HS-27A (cell line): ENCODE measurements around the gene RFXAP.

Experiments
- DNase-seq: peaks from one replicate; pipeline ENCODE4 v3.0.0-alpha.2; 2012; ENCODE audit warnings: low read depth, missing footprints

Gene RFXAP

DNA sequence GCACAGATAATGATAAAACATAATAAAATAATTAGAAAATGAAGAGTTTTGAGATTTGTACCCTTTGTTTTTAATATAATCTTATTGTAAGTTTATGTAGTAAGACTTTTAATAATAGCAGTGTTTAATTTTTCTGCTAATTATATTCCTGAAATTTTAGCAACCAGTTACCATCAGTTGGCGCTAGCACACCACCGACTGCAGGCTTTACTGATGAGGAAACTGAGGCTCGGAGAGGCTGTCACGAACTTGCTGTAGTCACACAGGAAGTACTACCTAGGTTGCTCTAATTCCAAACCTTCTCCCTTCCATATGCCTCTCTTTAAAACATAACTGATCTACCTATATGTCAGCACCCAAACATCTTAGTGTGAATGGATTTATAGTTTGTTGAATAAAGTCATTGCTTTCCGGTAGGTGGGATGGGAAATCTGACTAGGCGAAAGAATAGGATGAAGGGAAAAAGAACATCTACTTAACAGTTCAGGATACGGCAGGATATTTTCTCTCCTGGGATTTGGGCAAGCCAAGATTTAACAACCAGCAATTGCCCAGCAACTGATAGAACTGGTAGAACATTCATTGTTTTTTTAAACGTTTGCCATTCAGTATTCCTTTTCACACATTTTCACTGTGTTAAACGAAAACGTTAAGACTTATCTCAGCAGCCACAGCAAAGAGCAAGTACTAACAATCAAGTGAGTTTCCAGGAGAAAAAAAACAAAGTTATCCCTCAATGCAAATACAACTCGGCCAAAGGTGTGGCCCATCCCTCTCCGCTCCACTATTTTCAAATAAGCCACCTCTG, 822 bp upstream of the RFXAP start:
- DNase-seq: no peak

GRCh38 chr13:36819739-36820090, 693 bp downstream of the RFXAP start:
- DNase-seq: no peak

DNA sequence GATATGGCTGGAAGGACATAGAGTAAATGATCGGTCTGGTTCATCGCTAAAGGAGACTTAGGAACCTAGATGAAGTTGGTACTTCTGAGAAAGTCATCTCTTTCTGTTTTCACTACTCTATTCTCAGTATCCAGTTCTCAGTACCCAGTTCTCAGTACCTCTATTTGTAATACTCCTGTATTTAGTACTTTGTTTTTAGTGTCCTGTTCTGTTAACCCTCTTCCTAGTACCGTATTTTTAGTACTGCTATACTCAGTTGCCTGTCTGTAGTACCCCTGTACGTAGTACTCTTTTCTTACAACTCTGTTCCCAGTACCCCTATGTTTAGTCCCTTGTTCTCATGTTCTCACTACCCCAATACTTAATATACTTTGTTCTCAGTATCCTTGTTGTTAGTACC, 1.2 kb downstream of the RFXAP start:
- no peak for DNase-seq

GRCh38 chr13:36822785-36823184, 3.8 kb downstream of the RFXAP start:
- DNase-seq: no peak

DNA sequence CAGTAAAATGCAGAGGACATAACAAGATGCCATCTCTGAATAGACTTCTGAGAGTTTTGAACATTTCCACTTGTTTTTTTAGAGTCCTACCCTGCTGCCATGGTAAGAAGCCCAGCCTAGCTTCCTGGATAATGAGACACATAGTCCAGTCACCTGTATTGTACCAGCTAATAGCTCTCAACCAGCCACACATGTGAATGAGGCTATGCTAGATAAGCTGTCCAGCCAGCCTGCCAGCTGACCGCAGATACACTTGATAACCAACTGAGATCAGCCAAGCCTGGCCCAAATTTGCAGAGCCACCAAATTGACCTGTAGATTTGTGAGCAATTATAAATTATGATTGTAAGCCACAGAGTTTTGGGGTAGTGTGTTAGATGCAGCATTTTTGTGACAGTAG, 10.7 kb downstream of the RFXAP start:
- DNase-seq: no peak

- DNase-seq: no peak
Observed at GRCh38 chr13:36831291-36831690, 12.3 kb downstream of the RFXAP start.

DNA sequence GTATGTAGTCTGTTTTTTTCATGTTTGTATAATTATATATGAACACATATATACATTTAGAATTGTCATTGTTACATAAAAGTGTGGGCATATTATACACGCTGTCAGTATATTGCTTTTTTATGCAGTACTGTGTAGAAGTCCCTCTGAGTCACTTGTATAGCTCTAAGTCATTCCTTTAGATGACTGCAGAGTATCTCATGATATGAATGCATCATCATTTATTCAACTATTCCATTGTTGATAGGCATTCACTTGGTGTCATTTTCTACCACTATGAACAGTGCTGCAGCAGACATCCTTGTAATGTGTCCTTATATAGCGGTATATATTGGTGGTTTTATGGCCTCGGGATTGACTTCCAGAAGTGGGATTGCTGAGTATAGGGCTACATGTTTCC, 15.3 kb downstream of the RFXAP start:
- DNase-seq: no peak

DNA sequence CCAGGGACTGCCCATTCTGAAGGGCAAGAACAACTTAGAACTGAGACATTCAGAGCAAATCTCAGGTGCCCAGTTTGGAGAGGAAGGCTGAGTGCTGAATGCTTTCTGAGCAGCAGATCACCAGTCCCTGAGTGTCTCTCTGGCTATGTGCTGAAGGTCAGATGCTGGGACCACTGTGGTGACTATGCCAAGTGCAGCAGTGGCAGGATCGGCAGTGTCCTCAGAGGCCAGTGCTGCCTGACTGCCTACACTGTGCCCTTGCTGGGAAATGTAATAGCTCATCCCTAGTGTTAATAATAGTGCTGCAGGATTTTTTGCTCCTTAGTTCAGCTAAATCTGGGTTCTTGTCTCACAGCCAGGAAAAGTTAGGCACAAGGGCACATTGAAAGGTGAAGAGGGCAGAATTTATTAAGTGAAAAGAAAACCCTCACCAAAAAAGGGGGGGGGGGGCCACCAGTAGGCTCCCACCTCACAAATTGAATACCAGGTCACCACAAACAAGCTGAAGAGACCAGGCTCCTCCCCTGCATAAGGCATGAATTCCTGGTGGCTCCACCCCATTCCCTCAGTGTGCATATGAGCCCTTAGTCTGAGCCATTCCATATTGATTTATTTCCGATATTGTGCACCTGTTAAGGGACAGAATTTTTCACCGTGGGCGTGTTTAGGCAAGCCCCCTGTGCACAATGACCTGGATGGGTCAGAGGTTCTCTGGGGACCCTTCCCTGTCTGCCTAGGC, 18.5 kb downstream of the RFXAP start:
- DNase-seq: no peak

DNA sequence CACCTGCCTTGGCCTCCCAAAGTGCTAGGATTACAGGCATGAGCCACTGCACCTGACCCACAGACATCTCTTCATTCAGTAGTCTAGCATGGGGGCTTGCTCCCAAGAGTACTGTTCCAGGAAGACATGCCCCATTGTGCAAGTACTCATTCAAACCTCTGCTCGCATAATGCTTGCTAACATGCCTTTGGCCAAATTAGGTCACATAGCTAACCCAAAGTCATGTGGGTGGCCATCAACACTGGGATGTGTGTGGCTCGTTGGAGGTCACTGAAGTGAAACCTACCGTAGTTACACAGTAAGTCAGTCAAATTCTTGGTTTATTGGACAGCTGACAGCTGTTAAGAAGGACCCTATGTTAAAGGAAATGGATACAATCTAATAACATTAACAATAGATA, 20.3 kb downstream of the RFXAP start:
- DNase-seq: no peak

DNA sequence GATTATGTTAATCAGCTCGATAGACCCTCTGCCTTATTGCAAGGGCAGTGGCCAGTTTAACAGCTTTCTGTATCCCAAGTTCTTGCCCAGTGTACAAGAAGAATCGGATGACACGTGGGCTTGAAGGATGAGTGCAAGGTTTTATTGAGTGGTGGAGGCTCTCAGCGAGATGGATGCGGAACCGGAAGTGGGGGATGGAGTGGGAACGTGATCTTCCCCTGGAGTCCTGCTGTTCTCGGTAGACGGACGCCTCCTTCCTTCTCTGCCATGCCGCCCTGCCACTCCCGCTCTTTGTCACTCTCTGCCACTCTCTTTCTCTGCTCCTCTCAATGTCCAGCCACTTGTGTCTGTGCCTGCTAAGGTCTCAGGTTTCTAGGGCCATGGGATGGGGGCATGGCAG, 21.0 kb downstream of the RFXAP start:
- DNase-seq: no peak

DNA sequence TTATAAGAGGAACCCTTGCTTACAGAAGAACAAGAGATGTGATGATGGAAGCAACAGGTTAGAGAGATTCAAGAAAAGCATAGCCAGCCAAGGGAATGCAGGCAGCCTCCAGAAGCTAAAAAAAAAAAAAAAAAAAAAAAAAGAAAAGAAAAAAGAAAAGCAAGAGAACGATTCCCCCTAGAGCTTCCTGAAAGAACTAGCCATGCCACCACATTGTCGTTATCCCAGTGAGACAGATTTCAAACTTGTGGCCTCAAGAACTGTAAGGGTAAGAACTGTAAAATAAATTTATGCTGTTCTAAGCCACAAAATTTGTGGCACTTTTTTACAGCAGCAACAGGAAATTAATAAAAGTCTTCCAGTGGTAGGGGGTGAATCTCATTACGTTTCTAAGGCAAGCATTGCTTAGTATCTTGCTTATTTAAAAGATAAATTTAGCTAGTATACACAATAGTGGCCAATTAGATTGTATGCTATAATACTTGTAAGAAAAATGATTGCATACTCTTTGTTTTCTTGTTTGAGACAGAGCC, 21.8 kb downstream of the RFXAP start:
- DNase-seq: no peak

DNA sequence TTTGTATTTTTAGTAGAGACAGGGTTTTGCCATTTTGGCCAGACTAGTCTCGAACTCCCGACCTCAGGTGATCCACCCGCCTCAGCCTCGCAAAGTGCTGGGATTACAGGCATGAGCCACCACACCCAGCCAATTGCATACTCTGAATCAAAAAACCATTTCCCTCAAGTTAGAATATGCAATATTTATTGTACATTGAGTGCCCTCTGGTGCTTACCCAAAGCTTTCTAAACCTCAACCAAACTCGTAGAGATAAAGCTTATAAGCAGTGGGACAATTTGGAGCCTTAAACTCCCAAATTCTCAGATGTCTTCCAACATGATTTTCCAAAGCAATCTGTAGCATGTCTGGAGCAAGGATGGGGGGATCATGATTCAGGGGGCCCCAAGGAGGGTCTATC, 22.4 kb downstream of the RFXAP start:
- no peak for DNase-seq

DNA sequence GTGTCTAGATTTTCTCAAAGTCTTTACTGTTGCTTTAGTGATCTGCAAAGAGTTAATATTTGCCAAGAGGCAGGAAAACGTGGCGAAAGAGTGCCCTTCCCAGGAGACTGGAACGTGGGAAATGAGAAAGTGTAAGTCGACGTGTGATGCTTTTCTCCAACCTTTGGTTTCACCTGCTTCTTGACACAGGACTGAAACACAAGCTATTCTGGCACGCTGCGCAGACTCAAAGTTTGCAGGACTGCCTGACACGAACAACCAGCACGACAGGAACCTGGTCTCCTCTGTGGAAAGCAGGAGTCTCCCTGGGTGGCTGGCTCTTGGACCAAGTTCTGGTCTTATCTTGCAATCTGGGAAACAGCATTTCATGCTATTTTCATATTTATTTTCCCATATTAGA, 28.6 kb downstream of the RFXAP start:
- DNase-seq: no peak

GRCh38 chr13:36848199-36848982, 29.4 kb downstream of the RFXAP start:
- no peak for DNase-seq

DNA sequence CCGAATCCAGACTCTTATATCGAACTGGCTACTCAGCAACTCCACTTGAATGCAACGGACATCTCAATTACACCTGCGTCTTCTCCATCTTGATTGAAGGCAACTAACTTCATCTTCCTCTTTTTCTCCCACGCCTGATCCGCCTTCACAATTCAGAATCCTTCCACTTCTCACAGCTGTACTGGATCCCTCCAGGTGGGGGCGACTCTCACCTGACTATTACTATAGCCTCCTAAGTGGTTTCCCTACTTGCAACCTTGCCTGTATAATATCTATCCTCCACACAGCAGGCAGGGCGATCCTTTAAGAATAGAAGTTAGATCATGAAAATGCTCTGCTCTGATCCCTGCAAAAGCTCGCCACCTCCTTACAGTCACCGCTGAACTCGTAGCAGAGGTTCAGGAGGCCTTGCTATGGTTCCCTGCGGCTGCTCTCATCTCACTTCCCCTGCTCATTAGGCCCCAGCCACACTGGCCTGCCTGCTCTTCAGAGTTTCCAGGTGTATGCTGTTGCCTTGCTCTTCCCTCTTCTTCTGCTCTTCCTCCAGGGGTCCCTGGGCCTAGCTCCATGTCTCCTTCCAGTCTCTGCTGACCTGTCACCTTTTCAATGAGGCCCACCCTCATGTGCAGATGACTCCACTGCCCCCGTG, 31.9 kb downstream of the RFXAP start:
- no peak for DNase-seq

GRCh38 chr13:36857253-36857652, 38.2 kb downstream of the RFXAP start:
- no peak for DNase-seq

DNA sequence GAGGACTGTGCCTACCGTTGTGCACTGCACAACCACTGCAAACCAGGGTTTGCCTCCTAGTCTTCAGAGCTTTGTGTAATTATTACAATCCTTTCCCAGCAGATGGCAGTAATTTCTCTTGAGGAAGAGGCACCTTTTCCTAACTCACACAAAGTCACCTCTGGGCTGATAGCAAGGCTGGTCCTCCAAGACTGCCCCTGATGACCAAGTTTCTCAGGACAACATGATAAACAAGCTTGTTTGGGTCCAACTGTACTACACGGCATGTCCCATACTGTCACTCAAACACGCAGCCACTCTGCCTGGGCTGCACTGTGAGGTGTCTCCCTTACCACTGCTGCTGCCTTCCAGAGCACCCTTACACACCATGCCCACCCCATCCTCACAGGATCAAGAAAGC, 39.3 kb downstream of the RFXAP start:
- no peak for DNase-seq

DNA sequence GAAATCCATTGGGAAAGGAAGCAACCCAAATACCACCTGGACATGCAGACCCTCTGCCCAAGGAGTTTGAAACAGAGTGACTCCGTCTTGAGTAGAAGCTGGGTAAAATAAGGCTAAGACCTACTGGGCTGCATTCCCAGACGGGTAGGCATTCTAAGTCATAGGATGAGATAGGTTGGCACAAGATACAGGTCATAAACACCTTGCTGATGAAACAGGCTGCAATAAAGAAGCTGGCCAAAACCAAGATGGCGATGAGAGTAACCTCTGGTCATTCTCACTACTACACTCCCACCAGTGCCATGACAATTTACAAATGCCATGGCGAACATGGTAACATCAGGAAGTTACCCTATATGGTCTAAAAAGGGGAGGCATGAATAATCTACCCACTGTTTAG, 40.2 kb downstream of the RFXAP start:
- no peak for DNase-seq

- no peak for DNase-seq
Observed at GRCh38 chr13:36862002-36862685, 43.1 kb downstream of the RFXAP start.

DNA sequence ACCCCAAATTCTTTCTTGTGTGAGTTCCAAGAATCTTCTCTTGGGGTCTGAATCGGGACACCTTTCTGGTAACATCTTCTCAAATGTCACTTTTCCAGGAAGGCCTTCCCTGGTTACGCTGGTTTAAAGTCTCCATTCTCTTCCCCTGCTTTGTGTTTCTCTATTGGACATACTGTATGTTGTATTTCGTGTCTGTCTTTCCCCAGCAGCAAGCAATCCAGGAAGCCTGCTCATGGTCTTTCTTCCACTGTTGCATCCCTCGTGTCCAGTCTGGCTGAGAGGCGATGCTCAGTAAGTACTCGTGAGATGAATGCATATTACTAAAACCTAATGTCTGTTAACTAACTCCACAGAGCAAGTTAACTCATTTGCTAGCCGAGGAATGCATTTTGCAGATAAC, 43.7 kb downstream of the RFXAP start:
- no peak for DNase-seq

GRCh38 chr13:36865265-36865664, 46.2 kb downstream of the RFXAP start:
- no peak for DNase-seq

DNA sequence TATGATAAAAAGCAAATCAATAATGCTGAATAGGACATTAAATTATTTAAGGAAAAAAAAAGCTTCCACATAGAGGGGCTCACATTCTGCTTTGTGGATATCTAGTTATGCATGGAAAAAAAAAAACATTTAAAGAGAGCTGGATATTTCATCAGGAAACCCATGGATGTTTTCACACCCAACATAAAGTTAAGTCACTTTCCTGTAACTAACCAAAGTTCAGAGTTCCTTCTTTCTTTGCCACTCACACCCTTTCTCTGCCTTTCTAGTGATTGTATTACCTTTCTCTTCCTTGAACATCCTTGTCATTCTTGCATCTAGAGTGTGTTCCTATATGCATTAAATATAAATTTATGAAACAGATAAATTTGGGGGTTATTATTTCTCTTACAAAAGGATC, 47.2 kb downstream of the RFXAP start:
- no peak for DNase-seq
